ENCODE data around the gene MYBL2.

DNA sequence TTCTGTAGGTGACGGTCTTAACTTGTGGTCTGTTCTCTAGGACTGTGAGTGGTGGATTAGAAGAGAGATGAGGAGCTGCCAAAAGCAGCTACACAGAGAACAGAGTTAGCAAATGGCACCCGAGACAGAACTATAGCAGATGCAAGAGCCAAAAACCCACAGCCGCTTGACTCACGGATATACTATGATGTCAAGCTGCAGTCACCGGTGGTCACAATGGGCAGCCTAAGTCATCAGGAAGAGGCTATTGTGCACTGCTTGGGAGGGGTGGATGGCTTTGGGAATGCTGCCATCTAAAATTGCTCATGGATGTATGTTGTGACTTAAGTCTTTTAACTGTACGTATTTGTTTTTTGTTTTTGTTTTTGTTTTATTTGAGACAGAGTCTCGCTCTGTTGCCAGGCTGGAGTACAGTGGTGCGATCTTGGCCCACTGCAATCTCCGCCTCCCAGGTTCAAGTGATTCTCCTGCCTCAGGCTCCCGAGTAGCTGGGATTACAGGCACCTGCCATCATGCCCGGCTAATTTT is 60.0 kb downstream of the MYBL2 start, which contains the start of gene GTSF1L:
- TF ChIP-seq EZH2 (IDR thresholded peaks at IDR 0.05; ENCODE audit: insufficient read depth, poor library complexity, severe bottlenecking) = no peak
- no peak for TF ChIP-seq EZH2phosphoT487 (IDR thresholded peaks at IDR 0.05; ENCODE audit: insufficient read depth, low read depth)

Data from GM23248 (cell line).